ENCODE data around the gene MRI1. TPM values are rescaled to one million over a fixed set of nuclear protein-coding genes. Genes with fewer than 3 reads are reported as not detected.

MRI1 gene
- polyA plus RNA-seq, 1 donor (not counting 4 experiments of a cell fraction or from before 2014, with no cell fraction given) = 22.8 TPM

DNA sequence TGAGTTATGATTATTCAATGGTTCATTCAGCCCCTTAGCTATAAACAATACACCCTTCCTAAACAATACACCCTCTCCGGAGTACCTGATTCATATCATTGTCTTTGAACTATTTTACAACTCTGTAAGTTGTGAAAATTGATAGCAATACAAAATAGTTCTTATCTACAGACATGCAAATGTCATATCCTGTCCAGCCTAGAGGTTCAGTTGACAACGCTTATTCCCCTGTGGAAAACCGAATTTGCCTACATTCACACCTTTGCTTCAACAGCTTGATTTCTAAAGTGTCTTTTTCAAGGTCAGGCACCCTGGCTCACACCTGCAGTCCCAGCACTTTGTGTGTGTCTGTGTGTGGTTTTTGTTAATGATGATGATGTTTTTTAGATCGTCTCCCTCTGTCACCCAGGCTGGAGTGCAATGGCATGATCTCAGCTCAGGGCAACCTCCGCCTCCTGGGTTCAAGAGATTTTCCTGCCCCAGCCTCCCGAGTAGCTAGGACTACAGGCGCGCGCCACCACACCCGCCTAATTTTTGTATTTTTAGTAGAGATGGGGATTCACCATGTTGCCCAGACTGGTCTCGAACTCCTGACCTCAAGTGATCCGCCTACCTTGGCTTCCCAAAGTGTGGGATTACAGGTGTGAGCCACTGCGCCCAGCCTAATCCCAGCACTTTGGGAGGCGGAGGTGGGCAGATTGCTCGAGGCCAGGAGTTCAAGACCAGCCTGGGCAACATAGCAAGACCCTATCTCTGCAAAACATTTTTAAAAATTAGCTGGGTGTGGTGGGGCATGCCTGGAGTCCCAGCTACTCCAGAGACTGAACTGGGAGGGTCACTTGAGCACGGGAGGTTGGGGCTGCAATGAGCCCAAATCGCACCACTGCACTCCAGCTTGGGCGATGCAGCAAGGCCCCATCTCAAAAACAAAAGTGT lies 19.5 kb downstream of the MRI1 start:
- Histone ChIP-seq H3K4me1 (ENCODE audit: control insufficient read depth, extremely low read depth, insufficient read depth, low read length) (peaks cover 26% of the 10 kb centered on the region), H4K20me1 (ENCODE audit: control insufficient read depth, extremely low read depth, insufficient read depth, low read length) (no peaks in the 10 kb centered on the region), H3K27me3 (ENCODE audit: control insufficient read depth, extremely low read depth, insufficient read depth, low read length) (no peaks in the 10 kb centered on the region), H3K79me2 (ENCODE audit: control insufficient read depth, insufficient read depth, low read length) (no peaks in the 10 kb centered on the region), H3K4me3 (ENCODE audit: control insufficient read depth in 2 of 3, extremely low read depth in 1 of 3, insufficient read depth in 2 of 3, low read depth in 1 of 3, low read length in 3 of 3) (no peak overlapping the region), H3K36me3 (ENCODE audit: control insufficient read depth in 2 of 2, extremely low read depth in 1 of 2, insufficient read depth in 2 of 2, low read length in 2 of 2) (peaks cover 4 to 12% of the 10 kb centered on the region in 2 experiments), H3K4me2 (ENCODE audit: control insufficient read depth, extremely low read depth, insufficient read depth, low read depth, low read length) (no peak overlapping the region), H3K27ac (ENCODE audit: control insufficient read depth, insufficient read depth, low read length) (no peak overlapping the region), H3K9me3 (ENCODE audit: control insufficient read depth, low read depth, low read length) (no peaks in the 10 kb centered on the region), H3K9ac (ENCODE audit: control insufficient read depth, extremely low read depth, insufficient read depth, low read length) (no peak overlapping the region), H3K9me1 (ENCODE audit: control insufficient read depth, extremely low read depth, insufficient read depth, low read length) (no peaks in the 10 kb centered on the region), H2AFZ (ENCODE audit: control insufficient read depth, low read length) (no peak overlapping the region)
- DNase-seq (ENCODE audit: low read depth, low spot score) (no peak), FAIRE-seq (no peak)
- no peak for TF ChIP-seq EZH2 (IDR thresholded peaks at IDR 0.05; ENCODE audit: low read length)
- TF ChIP-seq CTCF (optimal IDR thresholded peaks at IDR 0.05 in 1 of 3, IDR thresholded peaks at IDR 0.05 in 1 of 3, conservative IDR thresholded peaks at IDR 0.05 in 1 of 3; ENCODE audit: extremely low read depth in 1 of 3, insufficient read depth in 2 of 3, low read length in 3 of 3) = no peak
- dilution Hi-C loops (cut with MboI; ENCODE audit: extremely low pct_ligation_motif_present, low sequenced_read_pairs) = no loop called here

- H3K27me3 ChIP-seq (ENCODE audit: control insufficient read depth, extremely low read depth, insufficient read depth, low read length) = no peaks in the 10 kb centered on the region
- H3K4me1 ChIP-seq (ENCODE audit: control insufficient read depth, extremely low read depth, insufficient read depth, low read length) = peaks cover 26% of the 10 kb centered on the region
- dilution Hi-C loops (cut with MboI; ENCODE audit: extremely low pct_ligation_motif_present, low sequenced_read_pairs) = no loop called here
- H3K4me3 ChIP-seq (ENCODE audit: control insufficient read depth in 2 of 3, extremely low read depth in 1 of 3, insufficient read depth in 2 of 3, low read depth in 1 of 3, low read length in 3 of 3) = no peak overlapping the region
- H3K9ac ChIP-seq (ENCODE audit: control insufficient read depth, extremely low read depth, insufficient read depth, low read length) = peak overlapping the region; percentile 50
- DNase-seq (ENCODE audit: low read depth, low spot score) = no peak
- H3K9me3 ChIP-seq (ENCODE audit: control insufficient read depth, low read depth, low read length) = no peaks in the 10 kb centered on the region
- no peak overlapping the region for H3K27ac ChIP-seq (ENCODE audit: control insufficient read depth, insufficient read depth, low read length)
- H3K9me1 ChIP-seq (ENCODE audit: control insufficient read depth, extremely low read depth, insufficient read depth, low read length) = no peaks in the 10 kb centered on the region
- peak; percentile 42 to 83 (median 75) for TF ChIP-seq CTCF (optimal IDR thresholded peaks at IDR 0.05 in 1 of 3, IDR thresholded peaks at IDR 0.05 in 1 of 3, conservative IDR thresholded peaks at IDR 0.05 in 1 of 3; ENCODE audit: extremely low read depth in 1 of 3, insufficient read depth in 2 of 3, low read length in 3 of 3)
- TF ChIP-seq EZH2 (IDR thresholded peaks at IDR 0.05; ENCODE audit: low read length) = no peak
- H3K4me2 ChIP-seq (ENCODE audit: control insufficient read depth, extremely low read depth, insufficient read depth, low read depth, low read length) = peak overlapping the region; percentile 60
- H2AFZ ChIP-seq (ENCODE audit: control insufficient read depth, low read length) = peak overlapping the region; percentile 90
- no peak for FAIRE-seq
- H3K36me3 ChIP-seq (ENCODE audit: control insufficient read depth in 2 of 2, extremely low read depth in 1 of 2, insufficient read depth in 2 of 2, low read length in 2 of 2) = peaks cover 0 to 1% of the 10 kb centered on the region in 2 experiments
- no peaks in the 10 kb centered on the region for H4K20me1 ChIP-seq (ENCODE audit: control insufficient read depth, extremely low read depth, insufficient read depth, low read length)
- H3K79me2 ChIP-seq (ENCODE audit: control insufficient read depth, insufficient read depth, low read length) = no peaks in the 10 kb centered on the region
Measured at GRCh38 chr19:13784731-13785452, 20.6 kb downstream of the MRI1 start.

Measured in keratinocyte (primary cell).